GM23338 (cell line): ENCODE results near the gene PAX2. TPM values are rescaled to one million over a fixed set of nuclear protein-coding genes. Genes with fewer than 3 reads are reported as not detected.

Source experiments
- ATAC-seq: fragments of 200-7000 bp; cut with Tn5 transposase; 3 replicates; pipeline ENCODE4 v1.9.1; 2020
- DNase-seq: peaks from one replicate; pipeline ENCODE4 v3.0.0-alpha.2; 2015; ENCODE audit warnings: low spot score
- H2AFZ ChIP-seq: fragments of 200-600 bp; sonication (generic); 2 replicates; pipeline ENCODE4 v1.8.0; 2016; ENCODE audit warnings: antibody characterized with exemption, mild to moderate bottlenecking, moderate library complexity
- H3F3A ChIP-seq: fragments of 200-600 bp; sonication (generic); replicated peaks from 2 replicates; pipeline ENCODE4 v1.8.0; 2017; ENCODE audit warnings: antibody characterized with exemption, mixed run types, low read depth
- H3K27ac ChIP-seq: fragments of 200-600 bp; sonication (generic); 2 replicates; pipeline ENCODE4 v1.6.1; 2016; ENCODE audit warnings: low read depth
- H3K27me3 ChIP-seq: fragments of 200-600 bp; sonication (generic); 2 replicates; pipeline ENCODE4 v1.8.0; 2016; ENCODE audit warnings: mild to moderate bottlenecking, mixed run types, moderate library complexity; ENCODE audit not compliant: insufficient read depth
- H3K36me3 ChIP-seq: fragments of 200-600 bp; sonication (generic); 2 replicates; pipeline ENCODE4 v1.8.0; 2016; ENCODE audit warnings: mild to moderate bottlenecking; ENCODE audit not compliant: insufficient read depth
- H3K4me1 ChIP-seq: fragments of 200-600 bp; sonication (generic); 2 replicates; pipeline ENCODE4 v1.8.0; 2016; ENCODE audit warnings: mild to moderate bottlenecking, moderate library complexity; ENCODE audit not compliant: insufficient read depth
- H3K4me2 ChIP-seq: fragments of 200-600 bp; sonication (generic); 2 replicates; pipeline ENCODE4 v1.7.1; 2017; ENCODE audit warnings: mixed run types
- H3K4me3 ChIP-seq: fragments of 200-600 bp; sonication (generic); 2 replicates; pipeline ENCODE4 v1.6.1; 2016; ENCODE audit warnings: mixed run types
- H3K79me2 ChIP-seq: fragments of 200-600 bp; sonication (generic); replicated peaks from 2 replicates; pipeline ENCODE4 v1.8.0; 2017; ENCODE audit warnings: mild to moderate bottlenecking; ENCODE audit not compliant: insufficient read depth
- H3K9me2 ChIP-seq: fragments of 200-600 bp; sonication (generic); 2 replicates; pipeline ENCODE4 v1.8.0; 2017; ENCODE audit not compliant: insufficient read depth
- H4K20me1 ChIP-seq: fragments of 200-600 bp; sonication (generic); replicated peaks from 2 replicates; pipeline ENCODE4 v1.8.0; 2017; ENCODE audit warnings: mild to moderate bottlenecking; ENCODE audit not compliant: insufficient read depth
- H3K27ac Mint-ChIP-seq: 2 replicates; pipeline ENCODE4 v1.8.0; 2020; ENCODE audit warnings: inconsistent platforms, mild to moderate bottlenecking, moderate library complexity, mixed read lengths
- H3K27me3 Mint-ChIP-seq: 3 replicates; pipeline ENCODE4 v1.8.0; 2022; ENCODE audit warnings: low read depth, mild to moderate bottlenecking, moderate library complexity, mixed read lengths, inconsistent platforms; ENCODE audit not compliant: insufficient read depth, poor library complexity
- H3K36me3 Mint-ChIP-seq: 3 replicates; pipeline ENCODE4 v1.8.0; 2021; ENCODE audit warnings: low read depth, mild to moderate bottlenecking, inconsistent platforms, moderate library complexity, mixed read lengths
- H3K4me1 Mint-ChIP-seq: 3 replicates; pipeline ENCODE4 v1.8.0; 2020; ENCODE audit warnings: mild to moderate bottlenecking, inconsistent platforms, mixed read lengths
- H3K4me3 Mint-ChIP-seq: 3 replicates; pipeline ENCODE4 v1.8.0; 2021; ENCODE audit warnings: moderate library complexity, mild to moderate bottlenecking, inconsistent platforms, mixed read lengths
- H3K9me3 Mint-ChIP-seq: 3 replicates; pipeline ENCODE4 v1.8.0; 2020; ENCODE audit warnings: moderate library complexity, mild to moderate bottlenecking, inconsistent platforms, mixed read lengths
- CREB1 ChIP-seq: fragments of 250-450 bp; sonication (Bioruptor Pico); IDR thresholded peaks from 2 replicates; pipeline ENCODE4 v1.5.0; 2020; ENCODE audit warnings: low read depth, mild to moderate bottlenecking, moderate library complexity
- CTCF ChIP-seq, 2 experiments: fragments of 200-600 bp in 1 of 2; sonication (generic) in 1 of 2; conservative IDR thresholded peaks; 2 replicates each; pipeline versions ENCODE4 v1.5.1 to v1.6.1; 2016 to 2017; ENCODE audit warnings: antibody characterized with exemption in 2 of 2, low read depth in 2 of 2, mild to moderate bottlenecking in 2 of 2, moderate library complexity in 1 of 2
- ETS1 ChIP-seq: IDR thresholded peaks from 2 replicates; pipeline ENCODE4 v1.6.1; 2016; ENCODE audit warnings: antibody characterized with exemption
- EZH2 ChIP-seq: fragments of 200-600 bp; sonication (generic); IDR thresholded peaks from one replicate; pipeline ENCODE4 v1.8.0; 2017; ENCODE audit warnings: antibody characterized with exemption, mild to moderate bottlenecking, low read depth; ENCODE audit not compliant: unreplicated experiment
- EZH2phosphoT487 ChIP-seq: fragments of 200-600 bp; sonication (generic); IDR thresholded peaks from one replicate; pipeline ENCODE4 v1.8.1; 2018; ENCODE audit warnings: antibody characterized with exemption; ENCODE audit not compliant: unreplicated experiment
- JUNB ChIP-seq: IDR thresholded peaks from one replicate; pipeline ENCODE4 v1.6.1; 2016; ENCODE audit warnings: antibody characterized with exemption; ENCODE audit not compliant: unreplicated experiment
- NANOG ChIP-seq: IDR thresholded peaks from 2 replicates; pipeline ENCODE4 v1.6.1; 2016; ENCODE audit warnings: antibody characterized with exemption, borderline replicate concordance
- POLR2AphosphoS5 ChIP-seq: IDR thresholded peaks from 2 replicates; pipeline ENCODE4 v1.6.1; 2016; ENCODE audit warnings: antibody characterized with exemption, low read depth
- STAT1 ChIP-seq: IDR thresholded peaks from one replicate; pipeline ENCODE4 v1.6.1; 2016; ENCODE audit warnings: antibody characterized with exemption; ENCODE audit not compliant: unreplicated experiment
- ZNF114 ChIP-seq: fragments of 250-450 bp; sonication (Bioruptor Pico); IDR thresholded peaks from 2 replicates; pipeline ENCODE4 v1.5.0; 2020; ENCODE audit warnings: mild to moderate bottlenecking, moderate library complexity
- ZNF331 ChIP-seq: fragments of 250-450 bp; sonication (Bioruptor Pico); IDR thresholded peaks from 2 replicates; pipeline ENCODE4 v1.5.0; 2020; ENCODE audit warnings: low read depth, mild to moderate bottlenecking, moderate library complexity
- polyA plus RNA-seq: library from polyadenylated mRNA; unstranded; fragments of >200 nt; fragmentation: Nextera tagmentation; extraction: Ambion mirVana; gene quantifications from 2 replicates; pipeline ENCODE4 v1.2.1, GENCODE V29; 2016
- total RNA-seq: library from RNA; depleted of rRNA; stranded (reverse); fragments of >200 nt; shearing (Covaris generic); gene quantifications from 2 replicates; pipeline ENCODE4 v1.2.3, GENCODE V29; 2014

PAX2 gene
- total and polyA plus RNA-seq, 2 experiments from 2014 or later: not detected

- Histone ChIP-seq H3K27me3 (peaks cover 100% of the 10 kb centered on the region), H4K20me1 (peaks cover 9% of the 10 kb centered on the region), H3K4me3 (peak overlapping the region; percentile 52), H3F3A (no peaks in the 10 kb centered on the region), H3K4me1 (peaks cover 26% of the 10 kb centered on the region), H2AFZ (no peak overlapping the region), H3K79me2 (no peaks in the 10 kb centered on the region), H3K36me3 (no peaks in the 10 kb centered on the region), H3K27ac (no peak overlapping the region), H3K9me2 (no peaks in the 10 kb centered on the region), H3K4me2 (peak overlapping the region; percentile 77)
- TF ChIP-seq CREB1: no peak
- no peak for TF ChIP-seq ZNF114
- TF ChIP-seq STAT1: no peak
- TF ChIP-seq EZH2phosphoT487: no peak
- TF ChIP-seq CTCF (conservative IDR thresholded peaks at IDR 0.05; ENCODE audit: low read depth in 2 of 2): no peak
- no peak for TF ChIP-seq POLR2AphosphoS5
- TF ChIP-seq ETS1: no peak
- TF ChIP-seq EZH2: no peak
- no peak for TF ChIP-seq JUNB
- no peak for TF ChIP-seq NANOG
- TF ChIP-seq ZNF331 (CRISPR knock-in tag): no peak
- no peak overlapping the region for H3K27ac Mint-ChIP-seq
- peaks cover 93% of the 10 kb centered on the region for H3K27me3 Mint-ChIP-seq
- no peak for DNase-seq
- no peaks in the 10 kb centered on the region; the same call in 2 of the 3 replicates for H3K36me3 Mint-ChIP-seq
- peaks cover 2% of the 10 kb centered on the region; the same call in 2 of the 3 replicates for H3K9me3 Mint-ChIP-seq
- ATAC-seq: no peak
- H3K4me1 Mint-ChIP-seq: peaks cover 39% of the 10 kb centered on the region
- peak overlapping the region; percentile 48; the same call in 2 of the 3 replicates for H3K4me3 Mint-ChIP-seq
Observed at GRCh38 chr10:100826661-100826982, 81.2 kb downstream of the PAX2 start.

- Mint-ChIP-seq H3K27me3 (peaks cover 97% of the 10 kb centered on the region), H3K9me3 (peaks cover 2% of the 10 kb centered on the region; the same call in 2 of the 3 replicates), H3K27ac (no peak overlapping the region), H3K4me1 (peaks cover 39% of the 10 kb centered on the region), H3K4me3 (peak overlapping the region; percentile 68), H3K36me3 (no peaks in the 10 kb centered on the region; the same call in 2 of the 3 replicates)
- DNase-seq (peak; percentile 61), ATAC-seq (peak; percentile 34)
- Histone ChIP-seq H3K79me2 (no peaks in the 10 kb centered on the region), H4K20me1 (peaks cover 9% of the 10 kb centered on the region), H3K9me2 (no peaks in the 10 kb centered on the region), H3F3A (no peaks in the 10 kb centered on the region), H3K4me1 (peaks cover 26% of the 10 kb centered on the region), H2AFZ (no peak overlapping the region; the same call in 1 of the 2 replicates), H3K27ac (no peak overlapping the region), H3K4me3 (peak overlapping the region; percentile 52), H3K4me2 (peak overlapping the region; percentile 77), H3K27me3 (peaks cover 100% of the 10 kb centered on the region), H3K36me3 (no peaks in the 10 kb centered on the region)
- TF ChIP-seq ZNF114 (no peak), CTCF (conservative IDR thresholded peaks at IDR 0.05; ENCODE audit: low read depth in 2 of 2) (peak in 1 of 2 experiments; percentile 40; a peak in 2 of 4 replicates), POLR2AphosphoS5 (no peak), EZH2 (peak; percentile 87), ZNF331 (CRISPR knock-in tag) (no peak), EZH2phosphoT487 (peak; percentile 39)
Observed at GRCh38 chr10:100826983-100827818, 81.8 kb downstream of the PAX2 start.
